Measurements from ENCODE around the gene ZYX.

The ZYX gene

GRCh38 chr7:143385891-143386781 lies 5.0 kb downstream of the ZYX start:
- DNase-seq (ENCODE audit: low read depth in 2 of 2), result peak; percentile 53 to 71
- no peak for TF ChIP-seq CTCF (IDR thresholded peaks at IDR 0.05; ENCODE audit: low read depth, low read length)
- peak overlapping the region in 1 of 2 donors; percentile 12 for H3K4me3 ChIP-seq (replicated peaks in 1 of 2; ENCODE audit: low read depth in 2 of 2, low read length in 2 of 2)

GRCh38 chr7:143387156-143387975 lies 6.2 kb downstream of the ZYX start:
- no peak overlapping the region for H3K4me3 ChIP-seq (replicated peaks in 1 of 2; ENCODE audit: low read depth in 2 of 2, low read length in 2 of 2)
- peak in 1 of 2 donors; percentile 24 for DNase-seq (ENCODE audit: low read depth in 2 of 2)
- TF ChIP-seq CTCF (IDR thresholded peaks at IDR 0.05; ENCODE audit: low read depth, low read length), result peak; percentile 17

- DNase-seq (ENCODE audit: low read depth in 2 of 2), result no peak
- no peak for TF ChIP-seq CTCF (IDR thresholded peaks at IDR 0.05; ENCODE audit: low read depth, low read length)
- no peak overlapping the region for H3K4me3 ChIP-seq (replicated peaks in 1 of 2; ENCODE audit: low read depth in 2 of 2, low read length in 2 of 2)
These were observed 6.9 kb downstream of the ZYX start for GRCh38 chr7:143388051-143388450.

GRCh38 chr7:143388491-143389101 lies 7.5 kb downstream of the ZYX start:
- TF ChIP-seq CTCF (IDR thresholded peaks at IDR 0.05; ENCODE audit: low read depth, low read length), result no peak
- no peak overlapping the region for H3K4me3 ChIP-seq (replicated peaks in 1 of 2; ENCODE audit: low read depth in 2 of 2, low read length in 2 of 2)
- DNase-seq (ENCODE audit: low read depth in 2 of 2), result no peak

GRCh38 chr7:143389316-143390103 lies 8.4 kb downstream of the ZYX start:
- H3K4me3 ChIP-seq (replicated peaks in 1 of 2; ENCODE audit: low read depth in 2 of 2, low read length in 2 of 2), result no peak overlapping the region
- TF ChIP-seq CTCF (IDR thresholded peaks at IDR 0.05; ENCODE audit: low read depth, low read length), result no peak
- peak in 1 of 2 donors; percentile 25 for DNase-seq (ENCODE audit: low read depth in 2 of 2)
